Measurements from ENCODE around the gene PRPF38B.

GRCh38 chr1:108668777-108669176, 23.3 kb upstream of the PRPF38B start:
- no peak for TF ChIP-seq GATA3 (IDR thresholded peaks at IDR 0.05; ENCODE audit: low read depth, low read length)
- TF ChIP-seq GATA2 (IDR thresholded peaks at IDR 0.05; ENCODE audit: low read depth, low read length) = no peak
